GM23338 (cell line): Measurements from ENCODE around the gene HCLS1.

Experiments
- CREB1 ChIP-seq: fragments of 250-450 bp; sonication (Bioruptor Pico); IDR thresholded peaks from 2 replicates; pipeline ENCODE4 v1.5.0; 2020; ENCODE audit warnings: low read depth, mild to moderate bottlenecking, moderate library complexity
- EZH2 ChIP-seq: fragments of 200-600 bp; sonication (generic); IDR thresholded peaks from one replicate; pipeline ENCODE4 v1.8.0; 2017; ENCODE audit warnings: antibody characterized with exemption, mild to moderate bottlenecking, low read depth; ENCODE audit not compliant: unreplicated experiment
- EZH2phosphoT487 ChIP-seq: fragments of 200-600 bp; sonication (generic); IDR thresholded peaks from one replicate; pipeline ENCODE4 v1.8.1; 2018; ENCODE audit warnings: antibody characterized with exemption; ENCODE audit not compliant: unreplicated experiment
- JUNB ChIP-seq: IDR thresholded peaks from one replicate; pipeline ENCODE4 v1.6.1; 2016; ENCODE audit warnings: antibody characterized with exemption; ENCODE audit not compliant: unreplicated experiment
- POLR2AphosphoS5 ChIP-seq: IDR thresholded peaks from 2 replicates; pipeline ENCODE4 v1.6.1; 2016; ENCODE audit warnings: antibody characterized with exemption, low read depth
- STAT1 ChIP-seq: IDR thresholded peaks from one replicate; pipeline ENCODE4 v1.6.1; 2016; ENCODE audit warnings: antibody characterized with exemption; ENCODE audit not compliant: unreplicated experiment
- ZNF114 ChIP-seq: fragments of 250-450 bp; sonication (Bioruptor Pico); IDR thresholded peaks from 2 replicates; pipeline ENCODE4 v1.5.0; 2020; ENCODE audit warnings: mild to moderate bottlenecking, moderate library complexity
- ZNF331 ChIP-seq: fragments of 250-450 bp; sonication (Bioruptor Pico); IDR thresholded peaks from 2 replicates; pipeline ENCODE4 v1.5.0; 2020; ENCODE audit warnings: low read depth, mild to moderate bottlenecking, moderate library complexity
- TF ChIP-seq, protein P1 (sequence below), 2 experiments: fragments of 200-600 bp in 1 of 2; sonication (generic) in 1 of 2; conservative IDR thresholded peaks; 2 replicates each; pipeline versions ENCODE4 v1.5.1 to v1.6.1; 2016 to 2017; ENCODE audit warnings: antibody characterized with exemption in 2 of 2, low read depth in 2 of 2, mild to moderate bottlenecking in 2 of 2, moderate library complexity in 1 of 2
- TF ChIP-seq, protein P2 (sequence below): IDR thresholded peaks from one replicate; pipeline ENCODE4 v1.6.1; 2018; ENCODE audit warnings: antibody characterized with exemption; ENCODE audit not compliant: unreplicated experiment
- TF ChIP-seq, protein P3 (sequence below): IDR thresholded peaks from 2 replicates; pipeline ENCODE4 v1.6.1; 2016; ENCODE audit warnings: antibody characterized with exemption

DNA sequence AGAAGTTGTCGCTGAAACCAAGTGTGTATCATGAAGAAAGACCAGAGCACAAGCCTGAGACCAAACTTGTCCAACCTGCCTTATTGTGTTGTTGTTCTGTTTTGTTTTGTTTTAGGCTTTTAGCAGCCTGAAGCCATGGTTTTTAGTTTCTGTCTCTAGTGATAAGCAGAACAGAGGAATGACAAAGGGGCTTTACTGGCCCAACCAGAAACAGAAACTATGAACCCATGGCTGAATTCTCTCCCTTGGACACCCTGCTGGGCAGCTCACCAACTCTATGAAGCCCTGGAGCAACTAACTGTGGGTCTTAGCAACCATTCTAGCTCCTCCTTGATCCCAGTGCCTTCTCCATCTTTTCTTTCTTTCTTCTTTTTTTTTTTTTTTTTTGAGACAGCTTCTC, 30.3 kb downstream of the HCLS1 start:
- TF ChIP-seq, protein P1, sequence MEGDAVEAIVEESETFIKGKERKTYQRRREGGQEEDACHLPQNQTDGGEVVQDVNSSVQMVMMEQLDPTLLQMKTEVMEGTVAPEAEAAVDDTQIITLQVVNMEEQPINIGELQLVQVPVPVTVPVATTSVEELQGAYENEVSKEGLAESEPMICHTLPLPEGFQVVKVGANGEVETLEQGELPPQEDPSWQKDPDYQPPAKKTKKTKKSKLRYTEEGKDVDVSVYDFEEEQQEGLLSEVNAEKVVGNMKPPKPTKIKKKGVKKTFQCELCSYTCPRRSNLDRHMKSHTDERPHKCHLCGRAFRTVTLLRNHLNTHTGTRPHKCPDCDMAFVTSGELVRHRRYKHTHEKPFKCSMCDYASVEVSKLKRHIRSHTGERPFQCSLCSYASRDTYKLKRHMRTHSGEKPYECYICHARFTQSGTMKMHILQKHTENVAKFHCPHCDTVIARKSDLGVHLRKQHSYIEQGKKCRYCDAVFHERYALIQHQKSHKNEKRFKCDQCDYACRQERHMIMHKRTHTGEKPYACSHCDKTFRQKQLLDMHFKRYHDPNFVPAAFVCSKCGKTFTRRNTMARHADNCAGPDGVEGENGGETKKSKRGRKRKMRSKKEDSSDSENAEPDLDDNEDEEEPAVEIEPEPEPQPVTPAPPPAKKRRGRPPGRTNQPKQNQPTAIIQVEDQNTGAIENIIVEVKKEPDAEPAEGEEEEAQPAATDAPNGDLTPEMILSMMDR (conservative IDR thresholded peaks at IDR 0.05; ENCODE audit: low read depth in 2 of 2), result no peak
- TF ChIP-seq EZH2 (no peak), POLR2AphosphoS5 (no peak), EZH2phosphoT487 (no peak), JUNB (no peak), CREB1 (CRISPR knock-in tag) (no peak), ZNF331 (CRISPR knock-in tag) (no peak), STAT1 (no peak), ZNF114 (no peak)
- TF ChIP-seq, protein P2, sequence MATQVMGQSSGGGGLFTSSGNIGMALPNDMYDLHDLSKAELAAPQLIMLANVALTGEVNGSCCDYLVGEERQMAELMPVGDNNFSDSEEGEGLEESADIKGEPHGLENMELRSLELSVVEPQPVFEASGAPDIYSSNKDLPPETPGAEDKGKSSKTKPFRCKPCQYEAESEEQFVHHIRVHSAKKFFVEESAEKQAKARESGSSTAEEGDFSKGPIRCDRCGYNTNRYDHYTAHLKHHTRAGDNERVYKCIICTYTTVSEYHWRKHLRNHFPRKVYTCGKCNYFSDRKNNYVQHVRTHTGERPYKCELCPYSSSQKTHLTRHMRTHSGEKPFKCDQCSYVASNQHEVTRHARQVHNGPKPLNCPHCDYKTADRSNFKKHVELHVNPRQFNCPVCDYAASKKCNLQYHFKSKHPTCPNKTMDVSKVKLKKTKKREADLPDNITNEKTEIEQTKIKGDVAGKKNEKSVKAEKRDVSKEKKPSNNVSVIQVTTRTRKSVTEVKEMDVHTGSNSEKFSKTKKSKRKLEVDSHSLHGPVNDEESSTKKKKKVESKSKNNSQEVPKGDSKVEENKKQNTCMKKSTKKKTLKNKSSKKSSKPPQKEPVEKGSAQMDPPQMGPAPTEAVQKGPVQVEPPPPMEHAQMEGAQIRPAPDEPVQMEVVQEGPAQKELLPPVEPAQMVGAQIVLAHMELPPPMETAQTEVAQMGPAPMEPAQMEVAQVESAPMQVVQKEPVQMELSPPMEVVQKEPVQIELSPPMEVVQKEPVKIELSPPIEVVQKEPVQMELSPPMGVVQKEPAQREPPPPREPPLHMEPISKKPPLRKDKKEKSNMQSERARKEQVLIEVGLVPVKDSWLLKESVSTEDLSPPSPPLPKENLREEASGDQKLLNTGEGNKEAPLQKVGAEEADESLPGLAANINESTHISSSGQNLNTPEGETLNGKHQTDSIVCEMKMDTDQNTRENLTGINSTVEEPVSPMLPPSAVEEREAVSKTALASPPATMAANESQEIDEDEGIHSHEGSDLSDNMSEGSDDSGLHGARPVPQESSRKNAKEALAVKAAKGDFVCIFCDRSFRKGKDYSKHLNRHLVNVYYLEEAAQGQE, result no peak
- TF ChIP-seq, protein P3, sequence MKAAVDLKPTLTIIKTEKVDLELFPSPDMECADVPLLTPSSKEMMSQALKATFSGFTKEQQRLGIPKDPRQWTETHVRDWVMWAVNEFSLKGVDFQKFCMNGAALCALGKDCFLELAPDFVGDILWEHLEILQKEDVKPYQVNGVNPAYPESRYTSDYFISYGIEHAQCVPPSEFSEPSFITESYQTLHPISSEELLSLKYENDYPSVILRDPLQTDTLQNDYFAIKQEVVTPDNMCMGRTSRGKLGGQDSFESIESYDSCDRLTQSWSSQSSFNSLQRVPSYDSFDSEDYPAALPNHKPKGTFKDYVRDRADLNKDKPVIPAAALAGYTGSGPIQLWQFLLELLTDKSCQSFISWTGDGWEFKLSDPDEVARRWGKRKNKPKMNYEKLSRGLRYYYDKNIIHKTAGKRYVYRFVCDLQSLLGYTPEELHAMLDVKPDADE, result no peak
